Stimulated activated CD8-positive, alpha-beta memory T cell treated with anti-CD3 and anti-CD28 coated beads, Interleukin-7, amount 100 ng/mL, for 48 hours (primary cell): Measurements from ENCODE around the gene SNAPC4.

Source experiments
- DNase-seq, 2 donors: peaks; one replicate each; pipeline ENCODE4 v3.0.0-alpha.2; 2020; ENCODE audit warnings: low read depth in 1 of 2; ENCODE audit errors: extremely low read depth in 1 of 2

Gene SNAPC4

GRCh38 chr9:136400038-136400834, at the start of gene SNAPC4:
Gene SNAPC4 (minus strand): TSS chr9:136400170. CDS start chr9:136398428, 1,742 bp downstream.
- peak; percentile 63 to 80 for DNase-seq

DNA sequence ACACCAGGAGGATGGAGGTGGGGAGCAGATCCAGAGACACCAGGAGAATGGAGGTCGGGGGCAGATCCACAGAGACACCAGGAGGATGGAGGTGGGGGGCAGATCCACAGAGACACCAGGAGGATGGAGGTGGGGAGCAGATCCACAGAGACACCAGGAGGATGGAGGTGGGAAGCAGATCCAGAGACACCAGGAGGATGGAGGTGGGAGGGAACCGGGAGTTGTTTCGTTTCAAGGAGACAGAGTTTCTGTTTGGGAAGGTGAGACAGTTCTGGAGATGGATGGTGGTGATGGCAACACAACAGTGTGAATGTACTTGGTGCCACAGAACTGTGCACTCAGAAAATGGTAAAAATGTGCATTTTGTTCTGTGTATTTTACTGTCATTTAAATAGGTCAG, 48.7 kb upstream of the SNAPC4 start:
- no peak for DNase-seq

DNA sequence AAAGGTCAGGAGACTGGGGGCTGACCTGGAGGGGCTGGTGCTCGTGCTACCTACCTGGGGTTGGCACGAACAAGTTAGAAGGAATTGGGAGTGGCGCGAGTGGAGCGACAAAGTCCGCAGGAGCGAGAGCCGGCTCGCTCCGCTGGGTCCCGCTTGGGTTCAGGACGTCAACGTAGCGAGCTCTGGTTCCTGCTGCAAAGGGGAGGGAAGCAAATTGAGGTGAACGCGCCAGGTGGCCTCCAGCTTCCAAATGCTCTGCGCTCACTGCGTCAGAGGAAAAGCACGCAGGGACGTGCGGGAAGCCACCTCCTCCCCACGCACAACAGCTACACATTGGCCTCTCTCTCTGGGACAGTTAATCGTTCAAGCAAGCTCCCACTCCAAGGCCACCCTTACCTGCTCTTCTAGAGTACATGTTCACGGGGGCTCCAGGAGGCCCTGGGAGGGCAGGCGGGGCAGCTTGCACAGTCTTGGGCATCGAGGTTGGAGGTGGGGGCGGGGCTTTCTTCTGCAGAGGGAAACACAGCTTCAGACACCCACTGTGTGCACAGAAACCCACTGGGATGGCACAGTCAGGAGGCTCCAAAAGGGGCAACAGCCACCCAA, 47.3 kb upstream of the SNAPC4 start:
- no peak for DNase-seq

GRCh38 chr9:136445799-136446198, 45.8 kb upstream of the SNAPC4 start:
- DNase-seq, result no peak

GRCh38 chr9:136444102-136444501, 44.1 kb upstream of the SNAPC4 start:
- no peak for DNase-seq

- no peak for DNase-seq
These were observed 43.7 kb upstream of the SNAPC4 start for GRCh38 chr9:136443687-136444086.

DNA sequence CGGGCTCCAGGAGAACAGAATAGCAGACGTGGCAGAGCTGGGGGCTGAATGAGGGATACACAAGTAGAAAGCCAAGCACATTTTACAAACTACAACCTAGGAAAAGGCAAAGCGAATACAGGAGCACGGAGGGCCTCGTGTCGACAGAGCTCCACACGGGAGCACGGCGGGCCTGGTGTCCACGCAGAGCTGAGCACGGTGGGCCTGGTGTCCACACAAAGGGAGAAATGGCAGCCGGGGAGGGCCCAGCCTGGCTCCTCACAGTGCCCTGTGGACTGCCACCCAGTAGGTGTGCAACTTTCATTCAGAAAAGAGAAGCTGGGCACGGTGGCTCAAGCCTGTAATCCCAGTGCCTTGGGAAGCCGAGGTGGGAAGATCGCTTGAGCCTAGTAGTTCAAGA, 43.1 kb upstream of the SNAPC4 start:
- no peak for DNase-seq

GRCh38 chr9:136442265-136442664, 42.3 kb upstream of the SNAPC4 start:
- no peak for DNase-seq

DNA sequence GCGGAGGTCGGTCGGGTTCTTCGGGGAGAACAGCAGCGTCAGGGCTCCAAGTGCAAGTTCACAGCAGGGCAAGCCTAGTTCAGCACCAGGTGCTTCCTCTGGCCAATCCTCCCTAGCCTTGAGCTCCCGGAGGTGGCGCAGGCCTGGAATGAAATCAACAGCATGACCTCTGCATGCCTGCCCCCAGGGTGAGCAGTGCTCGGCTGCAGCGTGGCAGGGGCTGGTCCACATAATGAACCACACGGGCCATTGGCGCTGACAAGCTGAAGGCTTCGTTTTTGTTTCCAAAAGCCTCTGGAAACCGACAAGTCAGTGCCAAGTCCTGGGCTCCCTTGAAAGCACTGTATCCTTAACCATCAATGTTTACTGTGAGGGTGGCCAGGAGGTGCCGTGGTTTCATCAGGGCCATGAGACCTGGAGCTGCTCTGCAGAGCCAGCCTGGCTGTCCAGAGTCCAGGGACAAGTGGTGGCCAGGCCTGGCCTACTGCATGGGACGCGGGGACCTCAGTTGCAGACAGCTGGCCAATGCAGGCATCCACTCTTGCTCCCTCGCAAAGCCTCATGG, 41.8 kb upstream of the SNAPC4 start:
- no peak for DNase-seq

GRCh38 chr9:136441191-136441680, 41.3 kb upstream of the SNAPC4 start:
- no peak for DNase-seq

- DNase-seq, result peak; percentile 32 to 72
These were observed 39.8 kb upstream of the SNAPC4 start, which contains the start of gene INPP5E for GRCh38 chr9:136439481-136440408. Gene INPP5E (minus strand): TSS chr9:136439845. CDS start chr9:136439419, 426 bp downstream.

DNA sequence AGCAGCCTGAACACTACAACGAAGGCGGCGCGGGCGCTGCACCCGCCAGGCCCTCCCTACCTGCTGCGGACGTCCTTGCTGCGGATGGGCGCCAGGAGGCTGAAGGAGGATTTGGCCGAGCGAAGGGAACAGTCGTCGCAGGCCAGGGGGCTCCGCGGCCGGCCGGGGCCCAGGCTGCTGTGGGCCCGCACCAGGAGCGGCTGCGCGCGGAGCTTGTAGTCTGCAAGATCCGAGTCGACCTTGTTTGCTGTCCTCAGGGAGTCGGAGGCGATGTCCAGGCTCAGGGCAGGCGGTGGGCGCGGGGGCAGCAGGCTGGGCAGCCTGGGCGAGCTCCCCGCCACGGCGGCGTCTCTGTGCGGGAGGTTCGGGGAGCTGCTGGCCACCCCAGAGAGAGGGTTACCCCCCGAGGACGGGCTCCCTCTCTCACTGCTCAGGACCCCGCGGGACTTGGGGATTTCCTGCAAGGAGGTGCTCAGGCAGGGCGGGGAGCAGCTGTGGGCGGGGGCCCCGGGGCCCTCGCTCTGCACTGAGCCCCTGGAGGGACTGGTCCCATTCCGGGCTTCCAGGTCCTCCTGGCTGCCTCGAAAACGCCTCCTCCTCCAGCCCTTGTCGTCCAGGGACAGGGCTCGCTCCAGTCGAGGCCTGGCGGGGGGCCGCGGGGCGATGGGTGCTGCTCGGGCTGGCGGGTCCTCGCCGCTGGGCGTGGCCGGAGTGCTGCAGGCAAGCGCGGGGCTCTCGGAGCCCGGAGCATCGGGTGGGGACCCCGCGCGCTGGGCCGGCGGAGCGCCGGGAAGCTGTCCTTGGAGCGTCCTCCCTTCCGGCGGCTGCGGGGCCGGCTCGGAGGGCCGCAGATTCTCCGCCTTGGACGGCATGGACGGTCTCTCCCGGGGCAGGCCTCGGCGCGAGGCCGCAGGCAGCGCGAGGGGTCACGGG, 38.8 kb upstream of the SNAPC4 start:
- DNase-seq, result peak; percentile 46 to 47

- no peak for DNase-seq
These were observed 38.0 kb upstream of the SNAPC4 start for GRCh38 chr9:136437839-136438547.

GRCh38 chr9:136437430-136437829, 37.5 kb upstream of the SNAPC4 start:
- no peak for DNase-seq

DNA sequence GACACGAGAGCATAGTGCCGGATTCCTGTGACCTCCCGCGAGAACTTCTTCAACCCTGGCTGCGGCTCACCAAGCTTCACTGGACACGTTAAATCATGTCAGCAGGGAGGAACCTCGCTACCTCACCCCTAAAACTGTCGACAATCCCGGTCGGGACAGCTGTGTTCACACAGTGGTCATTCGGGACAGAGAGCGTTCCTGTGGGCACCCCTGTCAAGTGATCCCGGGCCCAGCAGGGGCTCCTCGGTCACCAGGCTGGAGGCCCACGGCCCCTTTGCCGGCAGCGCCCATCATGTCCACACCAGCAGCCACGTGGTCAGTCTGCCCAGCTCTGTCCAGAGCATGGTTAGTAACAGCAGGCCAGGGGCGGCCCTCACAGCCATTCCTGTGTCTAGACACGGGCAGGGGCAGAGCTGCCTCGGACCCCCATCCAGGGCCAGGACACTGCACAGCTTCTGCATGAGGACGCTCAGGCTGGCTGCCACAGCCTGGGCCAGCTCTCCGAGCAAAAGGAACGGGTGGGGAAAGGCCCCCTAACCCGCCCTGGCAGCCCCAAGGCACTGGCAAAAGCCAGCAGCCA, 36.2 kb upstream of the SNAPC4 start:
- no peak for DNase-seq

GRCh38 chr9:136434580-136435169, 34.7 kb upstream of the SNAPC4 start:
- DNase-seq, result no peak

GRCh38 chr9:136433849-136434579, 34.0 kb upstream of the SNAPC4 start:
- no peak for DNase-seq
